IPS-11a (cell line): ENCODE data around the gene ASTN2.

Source experiments
- H3K4me3 ChIP-seq: one replicate; pipeline ENCODE4 v1.5.1; 2013; ENCODE audit warnings: low read depth, low read length, control low read depth

Gene ASTN2

DNA sequence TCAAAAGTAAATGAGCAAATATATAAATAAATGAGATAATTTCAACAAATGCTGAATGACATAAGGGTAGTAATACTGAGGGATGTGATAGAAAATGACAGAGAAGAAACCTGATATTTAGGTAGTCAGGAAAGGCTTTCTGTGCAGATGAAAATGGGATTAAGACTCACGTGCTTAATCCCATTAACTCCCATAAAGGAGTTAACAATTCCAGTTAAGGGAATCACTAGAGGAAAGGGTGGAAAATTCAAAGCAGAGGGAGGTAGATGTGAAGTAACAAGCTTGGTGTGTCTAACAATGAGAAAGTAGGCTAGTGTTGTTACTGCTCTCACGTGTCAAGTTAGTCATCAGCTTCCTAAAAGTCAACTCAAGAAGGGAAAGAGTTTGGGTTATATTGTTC lies 818.2 kb downstream of the ASTN2 start:
- no peak overlapping the region for H3K4me3 ChIP-seq

GRCh38 chr9:116594547-116594946 lies 820.3 kb downstream of the ASTN2 start:
- no peak overlapping the region for H3K4me3 ChIP-seq

DNA sequence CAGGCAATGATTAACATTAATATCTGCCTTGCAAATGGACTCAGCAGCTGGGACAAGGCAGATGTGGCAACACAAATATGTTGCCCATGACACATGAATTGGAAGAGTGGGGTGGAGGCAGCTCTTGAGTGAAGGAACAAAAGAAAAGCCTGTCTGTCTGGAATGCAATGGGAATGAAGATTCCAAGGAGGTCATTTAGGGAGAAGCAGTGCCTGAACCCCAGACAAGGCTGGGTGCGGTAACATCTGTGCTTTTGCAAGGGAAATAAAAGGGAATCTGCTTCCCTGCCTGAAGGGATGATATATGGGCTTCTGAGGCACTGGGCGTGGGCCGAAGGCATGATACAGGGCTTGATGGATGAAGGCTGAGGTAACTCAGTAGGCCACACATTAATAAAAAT lies 821.9 kb downstream of the ASTN2 start:
- H3K4me3 ChIP-seq, result no peak overlapping the region

- no peak overlapping the region for H3K4me3 ChIP-seq
Observed at GRCh38 chr9:116589392-116590354, 825.2 kb downstream of the ASTN2 start.

GRCh38 chr9:116587919-116588318 lies 826.9 kb downstream of the ASTN2 start:
- H3K4me3 ChIP-seq, result no peak overlapping the region

GRCh38 chr9:116585896-116586295 lies 829.0 kb downstream of the ASTN2 start:
- H3K4me3 ChIP-seq, result no peak overlapping the region

- H3K4me3 ChIP-seq, result no peak overlapping the region
Observed at GRCh38 chr9:116585204-116585603, 829.7 kb downstream of the ASTN2 start.

- no peak overlapping the region for H3K4me3 ChIP-seq
Observed at GRCh38 chr9:116580853-116581252, 834.0 kb downstream of the ASTN2 start.

DNA sequence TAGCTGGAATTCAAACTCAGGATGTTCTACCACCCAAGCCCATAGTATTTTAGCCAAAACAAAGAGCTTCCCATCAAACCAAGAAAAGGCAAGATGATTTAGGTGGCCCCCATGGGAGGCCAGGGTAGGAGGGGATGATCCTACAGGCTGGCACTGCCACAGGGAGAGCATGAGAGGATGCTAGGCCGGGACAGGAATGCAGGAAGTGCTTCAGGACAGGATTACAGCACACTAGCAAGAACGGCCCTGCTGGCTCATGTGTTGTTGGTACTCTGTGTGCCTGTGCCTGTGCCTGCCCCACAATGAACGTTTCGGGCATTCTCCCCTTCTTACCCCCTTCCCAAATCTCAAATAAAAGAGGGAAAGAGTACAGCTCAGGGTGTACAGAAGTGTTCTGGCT lies 838.5 kb downstream of the ASTN2 start:
- no peak overlapping the region for H3K4me3 ChIP-seq

GRCh38 chr9:116574027-116574679 lies 840.7 kb downstream of the ASTN2 start:
- no peak overlapping the region for H3K4me3 ChIP-seq

- no peak overlapping the region for H3K4me3 ChIP-seq
Observed at GRCh38 chr9:116572095-116572748, 842.6 kb downstream of the ASTN2 start.

DNA sequence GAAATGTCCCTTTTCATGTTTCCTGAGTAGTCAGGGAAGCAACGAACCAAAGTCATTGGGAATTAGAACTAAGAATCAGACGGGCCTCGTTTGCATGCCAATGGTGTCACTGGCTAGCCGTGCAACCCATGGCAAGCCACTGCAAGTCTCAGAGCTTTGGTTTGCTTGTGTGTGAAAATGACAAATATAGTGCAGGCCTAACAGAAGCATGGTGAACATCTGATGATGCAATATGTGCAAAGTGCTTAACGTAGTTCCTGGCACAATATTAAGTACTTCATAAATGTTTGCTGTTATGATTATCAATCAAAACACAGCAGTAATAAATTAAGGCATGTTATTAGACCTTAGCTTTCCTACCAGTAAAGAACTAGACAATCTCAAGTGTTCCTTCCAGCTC lies 845.7 kb downstream of the ASTN2 start:
- H3K4me3 ChIP-seq, result no peak overlapping the region

- no peak overlapping the region for H3K4me3 ChIP-seq
Observed at GRCh38 chr9:116566677-116567488, 848.0 kb downstream of the ASTN2 start.

GRCh38 chr9:116565986-116566385 lies 848.9 kb downstream of the ASTN2 start:
- H3K4me3 ChIP-seq, result no peak overlapping the region

DNA sequence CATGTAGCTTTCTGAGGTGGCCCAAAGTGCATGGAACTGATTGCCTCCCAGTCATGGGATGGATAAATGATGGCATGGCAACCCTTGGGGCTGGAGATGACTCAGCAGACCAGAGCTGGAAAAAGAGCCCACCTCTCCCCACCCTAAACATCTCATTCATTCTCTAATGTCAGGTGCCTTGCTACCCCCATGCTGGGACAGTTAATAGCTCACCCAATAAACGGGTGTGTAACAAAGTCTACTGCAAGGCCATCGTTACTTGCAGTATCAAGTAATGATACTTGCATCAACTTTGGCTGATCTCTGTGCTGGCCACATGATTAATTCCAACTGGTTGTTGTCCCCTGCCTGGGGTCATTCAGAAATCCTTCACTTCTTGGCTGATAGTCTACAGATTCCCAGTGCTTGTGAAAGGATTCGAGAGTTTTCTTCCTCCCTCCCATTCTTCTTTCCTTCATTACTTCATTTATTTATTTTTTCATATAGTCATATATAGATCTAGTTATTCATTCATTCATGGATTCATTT lies 850.5 kb downstream of the ASTN2 start:
- H3K4me3 ChIP-seq, result no peak overlapping the region

DNA sequence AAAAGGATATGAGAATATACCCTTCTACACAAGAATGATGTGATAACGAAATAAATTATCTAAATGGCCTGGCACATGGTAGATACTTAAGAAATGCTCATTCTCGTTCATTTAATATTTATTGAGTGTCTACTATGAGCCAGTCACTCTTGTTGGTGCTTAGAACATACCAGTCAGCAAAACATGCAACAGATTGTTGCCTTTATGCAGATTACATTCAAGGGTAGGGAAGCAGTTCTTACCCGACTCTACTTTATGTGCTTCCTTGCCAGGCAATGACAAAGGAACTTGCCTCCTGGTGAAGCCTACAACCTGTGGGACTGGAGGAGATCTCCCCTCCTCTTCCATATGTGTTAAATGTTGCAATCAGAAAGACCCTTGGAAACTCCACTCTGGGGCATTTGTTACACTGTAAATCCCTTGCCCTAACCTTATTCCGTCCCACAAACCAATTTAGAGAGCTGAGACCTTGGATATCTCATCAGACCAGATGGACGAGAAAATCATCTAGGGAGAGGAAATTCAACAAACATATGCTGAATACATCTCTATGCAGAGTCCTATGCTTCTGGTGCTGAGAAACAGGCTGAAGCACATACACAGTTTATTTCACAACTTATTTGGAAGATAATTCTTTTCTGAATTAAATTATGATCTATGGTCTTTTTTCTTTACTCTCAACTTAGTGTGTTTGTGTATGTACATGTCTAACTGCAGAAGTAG lies 855.9 kb downstream of the ASTN2 start:
- no peak overlapping the region for H3K4me3 ChIP-seq

DNA sequence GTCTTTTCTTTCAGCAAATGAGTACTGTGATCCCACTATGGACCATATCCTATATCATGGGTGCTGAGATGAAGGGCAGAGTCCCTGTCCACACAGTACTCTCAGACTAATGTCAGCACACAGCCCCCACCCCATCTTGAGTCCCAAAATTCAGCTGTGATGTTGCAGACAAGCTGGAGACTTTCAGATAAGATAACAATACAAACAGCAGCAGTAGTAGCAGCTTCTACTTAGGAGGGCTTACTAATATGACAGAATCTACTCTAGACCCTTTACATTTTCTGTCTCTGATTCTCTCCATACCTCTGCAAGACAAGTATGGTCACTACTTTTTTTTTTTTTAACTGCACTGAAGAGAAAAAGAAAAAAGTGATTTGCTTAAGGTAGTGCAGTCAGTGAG lies 856.8 kb downstream of the ASTN2 start:
- no peak overlapping the region for H3K4me3 ChIP-seq

DNA sequence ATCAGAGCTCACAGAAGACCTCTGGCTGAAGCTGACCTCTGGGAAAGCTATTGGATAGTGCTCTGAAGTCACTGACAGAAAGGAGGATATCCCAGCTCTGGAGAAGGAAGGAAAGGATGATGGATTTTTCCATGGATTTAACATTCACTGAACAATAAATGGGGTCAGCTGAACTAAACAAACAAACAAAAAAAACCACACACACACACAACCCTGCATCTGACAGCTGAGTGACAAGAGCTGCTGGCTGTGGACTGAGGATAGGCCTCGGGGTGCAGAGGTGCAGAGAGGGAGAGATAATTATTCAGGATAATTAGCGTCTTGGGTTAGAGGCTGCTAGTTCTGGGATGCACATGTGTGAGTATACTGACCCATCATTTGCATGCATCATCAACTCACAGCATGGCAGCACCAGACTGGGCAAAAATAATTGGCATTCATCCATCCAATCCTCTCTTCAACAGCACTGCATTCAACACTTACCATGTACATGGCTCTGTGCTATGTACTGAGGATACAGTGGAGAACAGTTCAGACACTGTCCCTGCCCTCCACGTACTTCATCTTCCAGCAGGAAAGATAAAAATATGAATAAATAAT lies 859.2 kb downstream of the ASTN2 start:
- no peak overlapping the region for H3K4me3 ChIP-seq

DNA sequence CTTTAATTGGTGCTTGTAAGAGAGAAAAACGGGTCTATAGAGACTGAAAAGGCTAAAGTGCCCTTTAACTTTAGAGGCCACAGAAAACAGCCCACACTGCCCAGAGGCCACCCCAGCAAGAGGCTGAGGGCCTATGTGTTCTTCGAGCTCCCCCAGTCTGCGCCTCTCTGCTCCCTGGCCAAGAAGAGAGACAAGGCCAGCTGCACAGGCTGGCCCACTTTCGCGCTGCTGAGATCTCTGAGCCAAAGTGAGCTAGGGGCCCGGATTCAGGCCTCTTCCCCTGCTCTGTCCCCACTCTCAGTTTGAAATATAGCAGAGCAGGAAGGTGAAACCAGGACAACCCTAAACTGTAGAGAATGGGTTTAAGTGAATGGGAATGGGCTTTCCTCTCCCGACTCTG lies 859.7 kb downstream of the ASTN2 start:
- H3K4me3 ChIP-seq, result no peak overlapping the region
